A549 (cell line): Measurements from ENCODE around the gene UNC5CL. TPM values are rescaled to one million over a fixed set of nuclear protein-coding genes. Genes with fewer than 3 reads are reported as not detected.
"Not testable (repeated sequence)": the region's sequence is repeated elsewhere in the genome, so short reads cannot be mapped to it uniquely, and the experiment has no call there.

Source experiments
- ATAC-seq, 2 experiments: fragments of 200-7000 bp in 1 of 2; fragments of >200 bp in 1 of 2; cut with Nextera tagmentation in 1 of 2; cut with Tn5 transposase in 1 of 2; 3 replicates each; pipeline versions ENCODE4 v1.8.0 to v1.9.1; 2018 to 2020; ENCODE audit warnings: mild to moderate bottlenecking in 1 of 2, moderate library complexity in 1 of 2
- CTCF ChIA-PET: fragments of 300-600 bp; sonication (Branson Sonifier 250); formaldehyde crosslinking; extraction: SDS; loops from one replicate; lab custom pipeline; 2021; ENCODE audit warnings: antibody characterized with exemption, inconsistent platforms; lab: Yijun Ruan, JAX
- POLR2A ChIA-PET: fragments of 350-600 bp; formaldehyde crosslinking; extraction: SDS; loops from one replicate; lab custom pipeline; 2021; ENCODE audit warnings: antibody characterized with exemption, inconsistent platforms; lab: Yijun Ruan, JAX
- DNase-seq, 2 experiments: peaks; one replicate each; pipeline versions ENCODE4 v3.0.0 to v3.0.0-alpha.2; 2011 to 2016; ENCODE audit warnings: low read depth in 1 of 2, low spot score in 1 of 2
- FAIRE-seq: peaks from 2 replicates; lab custom pipeline; 2011; peaks lifted over from hg19 to GRCh38; lab: Jason Lieb, UNC
- H3K27ac ChIP-seq, 2 experiments: fragments of >200 bp; sonication (Bioruptor Twin); formaldehyde crosslinking; 3 replicates each; pipeline ENCODE4 v1.5.1; 2016 to 2017
- H3K4me1 ChIP-seq: fragments of >200 bp; sonication (Bioruptor Twin); formaldehyde crosslinking; 3 replicates; pipeline ENCODE4 v1.6.1; 2016
- H3K4me2 ChIP-seq: fragments of >200 bp; sonication (Bioruptor Twin); formaldehyde crosslinking; 3 replicates; pipeline ENCODE4 v1.6.1; 2016
- H3K4me3 ChIP-seq: fragments of >200 bp; sonication (Bioruptor Twin); formaldehyde crosslinking; 3 replicates; pipeline ENCODE4 v1.5.1; 2016
- H3K9me3 ChIP-seq: fragments of >200 bp; sonication (Bioruptor Twin); formaldehyde crosslinking; 3 replicates; pipeline ENCODE4 v1.6.1; 2016
- BHLHE40 ChIP-seq: IDR thresholded peaks from 2 replicates; pipeline ENCODE4 v1.6.1; 2012; ENCODE audit warnings: low read depth, low read length, inconsistent platforms
- CEBPB ChIP-seq, 2 experiments: fragments of >200 bp in 1 of 2; sonication (Bioruptor Twin) in 1 of 2; formaldehyde crosslinking in 1 of 2; IDR thresholded peaks; 2 replicates each; pipeline ENCODE4 v1.6.1; 2012 to 2016
- EP300 ChIP-seq, 2 experiments: fragments of >200 bp; sonication (Bioruptor Twin); formaldehyde crosslinking; IDR thresholded peaks; 2 replicates in 1 of 2; 3 replicates in 1 of 2; pipeline ENCODE4 v1.6.1; 2016 to 2017
- ESRRA ChIP-seq: fragments of 150-350 bp; IDR thresholded peaks from 2 replicates; pipeline ENCODE4 v1.6.1; 2014; ENCODE audit warnings: mild to moderate bottlenecking, low read length, borderline replicate concordance
- FOSL2 ChIP-seq, 2 experiments: fragments of 450-650 bp in 1 of 2; fragments of >200 bp in 1 of 2; sonication (Bioruptor Twin) in 1 of 2; formaldehyde crosslinking; IDR thresholded peaks; 2 replicates each; pipeline versions ENCODE4 v1.5.0 to v1.6.1; 2016 to 2020; ENCODE audit warnings: mild to moderate bottlenecking in 1 of 2, moderate library complexity in 1 of 2
- HEYL ChIP-seq: fragments of 250-450 bp; sonication (Bioruptor Pico); IDR thresholded peaks from 2 replicates; pipeline ENCODE4 v1.8.0; 2021; ENCODE audit warnings: mild to moderate bottlenecking, moderate library complexity
- HOXB13 ChIP-seq: fragments of 250-450 bp; sonication (Bioruptor Pico); IDR thresholded peaks from 2 replicates; pipeline ENCODE4 v1.5.0; 2020; ENCODE audit warnings: low read depth, mild to moderate bottlenecking, moderate library complexity
- JUN ChIP-seq, 2 experiments: fragments of >200 bp; sonication (Bioruptor Twin); formaldehyde crosslinking; IDR thresholded peaks; 2 replicates in 1 of 2; 3 replicates in 1 of 2; pipeline ENCODE4 v1.6.1; 2016 to 2017
- MAFK ChIP-seq: fragments of 450-650 bp; IDR thresholded peaks from 2 replicates; pipeline ENCODE4 v1.6.1; 2014; ENCODE audit not compliant: partially characterized antibody
- POLR2A ChIP-seq: IDR thresholded peaks from 2 replicates; pipeline ENCODE4 v1.6.1; 2012; ENCODE audit warnings: mild to moderate bottlenecking, low read length
- POLR2AphosphoS2 ChIP-seq: conservative IDR thresholded peaks from 2 replicates; pipeline ENCODE4 v1.6.1; 2012; ENCODE audit warnings: low read length, improper control_type of control experiment, inconsistent platforms
- RAD21 ChIP-seq, 2 experiments: fragments of >200 bp in 1 of 2; sonication (Bioruptor Twin) in 1 of 2; formaldehyde crosslinking in 1 of 2; IDR thresholded peaks in 1 of 2; conservative IDR thresholded peaks in 1 of 2; 2 replicates in 1 of 2; 3 replicates in 1 of 2; pipeline ENCODE4 v1.6.1; 2012 to 2018; ENCODE audit warnings: inconsistent platforms in 1 of 2
- SMC3 ChIP-seq: fragments of >200 bp; sonication (Bioruptor Twin); formaldehyde crosslinking; IDR thresholded peaks from 3 replicates; pipeline ENCODE4 v1.6.1; 2018; ENCODE audit warnings: inconsistent platforms
- SREBF2 ChIP-seq: fragments of 450-650 bp; IDR thresholded peaks from 2 replicates; pipeline ENCODE4 v1.6.1; 2014; ENCODE audit warnings: mild to moderate bottlenecking, moderate library complexity
- ZC3H11A ChIP-seq: fragments of 450-650 bp; IDR thresholded peaks from 2 replicates; pipeline ENCODE4 v1.6.1; 2014; ENCODE audit warnings: antibody characterized with exemption, mild to moderate bottlenecking
- ZSCAN20 ChIP-seq: fragments of 250-450 bp; sonication (Bioruptor Pico); IDR thresholded peaks from 2 replicates; pipeline ENCODE4 v1.8.0; 2022; ENCODE audit warnings: mild to moderate bottlenecking, moderate library complexity
- WGBS: methylation state at CpG from one replicate; pipeline ENCODE4 v1.1.6; 2017; ENCODE audit errors: missing lambda C conversion rate; 5-methylcytosine and 5-hydroxymethylcytosine counted together
- polyA plus RNA-seq, 4 experiments: library from polyadenylated mRNA; depleted of rRNA in 3 of 4; stranded (reverse); fragments of >200 nt; fragmentation: RNase III in 1 of 4; extraction: RNeasy Plus Mini Kit Qiagen cat#74134 plus additional on column Dnase treatment in 1 of 4; gene quantifications; 2 replicates in 3 of 4; 3 replicates in 1 of 4; pipeline ENCODE4 v1.2.3, GENCODE V29; 2011 to 2017
- TF ChIP-seq, protein P1 (sequence below): fragments of 150-350 bp; IDR thresholded peaks from 2 replicates; pipeline ENCODE4 v1.6.1; 2014; ENCODE audit warnings: low read depth, mild to moderate bottlenecking, low read length
- TF ChIP-seq, protein P2 (sequence below): IDR thresholded peaks from 2 replicates; pipeline ENCODE4 v1.6.1; 2012

UNC5CL gene
- polyA plus RNA-seq, 2 of the 4 experiments (the other 2 are of a cell fraction) = 1.1 to 2.8 TPM

DNA sequence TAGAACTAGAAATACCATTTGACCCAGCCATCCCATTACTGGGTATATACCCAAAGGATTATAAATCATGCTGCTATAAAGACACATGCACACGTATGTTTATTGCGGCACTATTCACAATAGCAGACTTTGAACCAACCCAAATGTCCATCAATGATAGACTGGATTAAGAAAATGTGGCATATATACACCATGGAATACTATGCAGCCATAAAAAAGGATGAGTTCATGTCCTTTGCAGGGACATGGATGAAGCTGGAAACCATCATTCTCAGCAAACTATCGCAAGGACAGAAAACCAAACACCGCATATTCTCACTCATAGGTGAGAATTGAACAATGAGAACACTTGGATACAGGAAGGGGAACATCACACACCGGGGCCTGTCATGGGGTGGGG, 23.2 kb downstream of the UNC5CL start:
- CTCF ChIA-PET = interaction anchor here (0.9 kb wide), 1 partner anchor 121 kb away, joined by 4 read pairs; no protein-coding TSS in a partner anchor
- H3K4me3 ChIP-seq, DNase-seq, POLR2A ChIA-PET, H3K9me3 ChIP-seq, H3K4me2 ChIP-seq, FAIRE-seq, ATAC-seq, H3K27ac ChIP-seq: not testable (repeated sequence)
- WGBS = 94% methylated on average over 5 of the region's 5 CpGs
- H3K4me1 ChIP-seq = peaks cover 37% of the 10 kb centered on the region

DNA sequence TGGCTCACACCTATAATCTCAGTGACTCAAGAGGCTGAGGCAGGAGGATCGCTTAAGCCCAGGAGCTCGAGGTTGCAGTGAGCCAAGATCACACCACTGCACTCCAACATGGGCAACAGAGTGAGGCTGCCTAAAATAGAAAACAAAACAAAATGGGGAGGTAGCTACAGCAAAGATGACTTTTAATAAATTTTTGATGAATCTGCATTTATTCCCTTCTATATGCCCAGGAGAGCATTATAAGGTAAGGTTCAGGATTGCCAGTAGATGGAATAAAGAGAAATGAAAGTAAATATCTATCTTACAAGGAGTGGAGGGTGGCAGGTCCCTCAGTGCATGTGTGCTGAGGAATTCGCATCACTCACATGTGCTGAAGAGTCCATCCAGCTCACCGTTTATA, 24.2 kb downstream of the UNC5CL start:
- DNase-seq (no peak), ATAC-seq (no peak), FAIRE-seq (no peak)
- H3K4me3 ChIP-seq = no peak overlapping the region
- 91% methylated on average over 4 of the region's 4 CpGs for WGBS
- peaks cover 6% of the 10 kb centered on the region; the same call in 1 of the 3 replicates for H3K9me3 ChIP-seq
- TF ChIP-seq ZSCAN20 (CRISPR knock-in tag) (no peak), MAFK (peak; percentile 70), ESRRA (no peak), SMC3 (no peak), BHLHE40 (no peak)
- H3K27ac ChIP-seq = peak overlapping the region; percentile 71 to 84
- H3K4me2 ChIP-seq = no peak overlapping the region
- POLR2A ChIA-PET = no interaction called here
- H3K4me1 ChIP-seq = peaks cover 37% of the 10 kb centered on the region
- CTCF ChIA-PET = interaction anchor here (0.9 to 1.2 kb wide), 5 partner anchors 13 to 120 kb away, joined by 3 to 4 read pairs (median 3); partner anchors contain the start of gene UNC5CL

DNA sequence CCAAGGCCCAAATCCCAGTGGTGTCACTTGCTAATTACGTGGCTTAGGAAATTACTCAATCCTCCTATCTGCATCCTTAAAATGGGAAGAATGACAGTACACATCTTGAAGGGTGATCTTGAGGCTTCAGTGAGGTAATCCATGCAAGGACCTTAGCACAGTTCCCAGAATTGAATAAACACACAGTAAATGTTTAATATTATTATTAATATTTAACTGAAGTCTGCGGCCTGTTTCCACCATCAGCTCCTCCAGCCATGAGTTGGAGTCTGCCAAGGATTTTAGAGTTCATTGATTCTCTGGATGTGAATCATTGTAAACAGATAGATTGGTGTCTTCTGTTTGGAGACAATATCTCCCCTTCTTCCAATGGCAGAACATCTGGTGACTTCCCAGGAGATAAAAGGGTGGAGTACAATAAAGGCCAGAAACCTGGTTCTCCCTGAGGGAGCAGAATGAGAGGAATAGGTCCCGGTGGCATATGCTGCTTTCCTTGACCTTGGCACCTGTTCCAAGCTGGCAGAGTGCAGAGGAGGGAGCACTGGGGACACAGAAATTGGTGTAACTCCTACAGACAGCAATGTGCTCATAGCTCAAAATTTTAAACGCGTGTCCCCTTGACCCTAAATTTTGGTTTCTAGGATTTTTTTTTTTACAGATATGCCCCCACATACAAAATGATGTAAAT, 25.4 kb downstream of the UNC5CL start:
- Histone ChIP-seq H3K4me2 (peak overlapping the region; percentile 52), H3K27ac (peak overlapping the region; percentile 84 to 92), H3K9me3 (peaks cover 6% of the 10 kb centered on the region; the same call in 1 of the 3 replicates), H3K4me3 (no peak overlapping the region), H3K4me1 (peaks cover 37% of the 10 kb centered on the region)
- WGBS = 38% methylated on average over 5 of the region's 5 CpGs
- CTCF ChIA-PET = interaction anchor here (0.6 to 2.7 kb wide), 3 partner anchors 14 to 119 kb away, joined by 3 to 12 read pairs (median 4); no protein-coding TSS in a partner anchor
- TF ChIP-seq EP300 (IDR thresholded peaks at IDR 0.05) (peak; percentile 31 to 65; a peak in 3 of 5 replicates), CEBPB (IDR thresholded peaks at IDR 0.05) (peak; percentile 24 to 72; a peak in 2 of 4 replicates), RAD21 (conservative IDR thresholded peaks at IDR 0.05 in 1 of 2, IDR thresholded peaks at IDR 0.05 in 1 of 2) (0 out of 5 replicates have a peak, but pooled peaks of 1 of the 2 experiments have one; percentile 17), JUN (IDR thresholded peaks at IDR 0.05) (peak in 1 of 2 experiments; percentile 55; a peak in 2 of 5 replicates)
- TF ChIP-seq, protein P1, sequence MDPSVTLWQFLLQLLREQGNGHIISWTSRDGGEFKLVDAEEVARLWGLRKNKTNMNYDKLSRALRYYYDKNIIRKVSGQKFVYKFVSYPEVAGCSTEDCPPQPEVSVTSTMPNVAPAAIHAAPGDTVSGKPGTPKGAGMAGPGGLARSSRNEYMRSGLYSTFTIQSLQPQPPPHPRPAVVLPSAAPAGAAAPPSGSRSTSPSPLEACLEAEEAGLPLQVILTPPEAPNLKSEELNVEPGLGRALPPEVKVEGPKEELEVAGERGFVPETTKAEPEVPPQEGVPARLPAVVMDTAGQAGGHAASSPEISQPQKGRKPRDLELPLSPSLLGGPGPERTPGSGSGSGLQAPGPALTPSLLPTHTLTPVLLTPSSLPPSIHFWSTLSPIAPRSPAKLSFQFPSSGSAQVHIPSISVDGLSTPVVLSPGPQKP = no peak
- FAIRE-seq (no peak), DNase-seq (peak; percentile 25 to 80), ATAC-seq (peak; percentile 66 to 88; a peak in 5 of 6 replicates)
- POLR2A ChIA-PET = no interaction called here

DNA sequence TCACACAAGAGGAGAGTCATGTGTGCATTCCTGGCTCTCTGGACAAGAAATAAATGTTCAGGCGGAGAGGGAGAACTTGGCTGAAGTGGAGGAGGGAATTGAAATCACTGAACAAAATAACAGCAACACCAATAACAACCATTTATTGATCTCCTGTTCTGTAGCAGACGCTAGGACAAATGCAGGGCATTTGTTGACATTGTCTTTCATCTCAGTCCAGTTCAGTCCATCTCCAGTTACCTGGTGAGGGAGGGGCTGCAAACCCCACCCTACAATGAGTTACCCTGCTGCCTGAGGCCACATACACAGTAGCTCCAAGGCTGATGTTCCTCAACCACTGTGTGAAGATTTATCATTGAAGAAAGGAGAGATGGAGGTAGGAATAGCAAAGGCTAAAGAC, 27.3 kb downstream of the UNC5CL start:
- ChIA-PET CTCF (interaction anchor here (2.7 kb wide), 1 partner anchor 16 kb away, joined by 12 read pairs; no protein-coding TSS in a partner anchor), POLR2A (no interaction called here)
- H3K9me3 ChIP-seq = no peaks in the 10 kb centered on the region
- ATAC-seq (no peak), FAIRE-seq (no peak), DNase-seq (no peak)
- no peak overlapping the region for H3K4me2 ChIP-seq
- H3K27ac ChIP-seq = peak overlapping the region; percentile 84 to 92
- H3K4me3 ChIP-seq = no peak overlapping the region
- 89% methylated on average over 2 of the region's 2 CpGs for WGBS
- H3K4me1 ChIP-seq = peaks cover 29% of the 10 kb centered on the region
- no peak for TF ChIP-seq POLR2A
- no peak for TF ChIP-seq HEYL
- TF ChIP-seq HOXB13 (CRISPR knock-in tag) = no peak
- TF ChIP-seq, protein P1 = no peak
- no peak for TF ChIP-seq SREBF2
- no peak for TF ChIP-seq ZC3H11A
- TF ChIP-seq, protein P2, sequence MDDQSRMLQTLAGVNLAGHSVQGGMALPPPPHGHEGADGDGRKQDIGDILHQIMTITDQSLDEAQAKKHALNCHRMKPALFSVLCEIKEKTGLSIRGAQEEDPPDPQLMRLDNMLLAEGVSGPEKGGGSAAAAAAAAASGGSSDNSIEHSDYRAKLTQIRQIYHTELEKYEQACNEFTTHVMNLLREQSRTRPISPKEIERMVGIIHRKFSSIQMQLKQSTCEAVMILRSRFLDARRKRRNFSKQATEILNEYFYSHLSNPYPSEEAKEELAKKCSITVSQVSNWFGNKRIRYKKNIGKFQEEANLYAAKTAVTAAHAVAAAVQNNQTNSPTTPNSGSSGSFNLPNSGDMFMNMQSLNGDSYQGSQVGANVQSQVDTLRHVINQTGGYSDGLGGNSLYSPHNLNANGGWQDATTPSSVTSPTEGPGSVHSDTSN = no peak
- no peak for TF ChIP-seq FOSL2 (IDR thresholded peaks at IDR 0.05)
- no peak for TF ChIP-seq FOSL2 (CRISPR knock-in tag; IDR thresholded peaks at IDR 0.05)
- no peak for TF ChIP-seq POLR2AphosphoS2
